Measurements from ENCODE around the gene ANKRD52.
"Not testable (repeated sequence)": the region's sequence is repeated elsewhere in the genome, so short reads cannot be mapped to it uniquely, and the experiment has no call there.

The ANKRD52 gene

GRCh38 chr12:56272468-56272867, 14.3 kb upstream of the ANKRD52 start:
- DNase-seq (ENCODE audit: low read depth, low spot score) = not testable (repeated sequence)

GRCh38 chr12:56271031-56271430, 12.8 kb upstream of the ANKRD52 start:
- peak; percentile 40 for DNase-seq (ENCODE audit: low read depth, low spot score)

- DNase-seq (ENCODE audit: low read depth, low spot score) = no peak
These were observed 9.4 kb upstream of the ANKRD52 start for GRCh38 chr12:56267443-56268071.

GRCh38 chr12:56266693-56267442, 8.7 kb upstream of the ANKRD52 start, which contains the start of gene COQ10A:
COQ10A (plus strand) TSS chr12:56266942; CDS start chr12:56267119, 177 bp downstream.
- peak; percentile 94 for DNase-seq (ENCODE audit: low read depth, low spot score)

GRCh38 chr12:56266068-56266692, 8.0 kb upstream of the ANKRD52 start:
- not testable (repeated sequence) for DNase-seq (ENCODE audit: low read depth, low spot score)

GRCh38 chr12:56262955-56263354, 4.8 kb upstream of the ANKRD52 start:
- DNase-seq (ENCODE audit: low read depth, low spot score) = not testable (repeated sequence)

GRCh38 chr12:56261503-56262232, 3.5 kb upstream of the ANKRD52 start:
- peak; percentile 29 for DNase-seq (ENCODE audit: low read depth, low spot score)

GRCh38 chr12:56260921-56261320, 2.7 kb upstream of the ANKRD52 start:
- no peak for DNase-seq (ENCODE audit: low read depth, low spot score)

GRCh38 chr12:56260380-56260779, 2.2 kb upstream of the ANKRD52 start:
- no peak for DNase-seq (ENCODE audit: low read depth, low spot score)

- no peak for DNase-seq (ENCODE audit: low read depth, low spot score)
These were observed 618 bp upstream of the ANKRD52 start for GRCh38 chr12:56258820-56259183.

GRCh38 chr12:56257491-56258067, 605 bp downstream of the ANKRD52 start:
- DNase-seq (ENCODE audit: low read depth, low spot score) = peak; percentile 65

- DNase-seq (ENCODE audit: low read depth, low spot score) = no peak
These were observed 1.1 kb downstream of the ANKRD52 start for GRCh38 chr12:56257071-56257470.

GRCh38 chr12:56256326-56256960, 1.7 kb downstream of the ANKRD52 start:
- peak; percentile 72 for DNase-seq (ENCODE audit: low read depth, low spot score)

GRCh38 chr12:56255671-56256070, 2.5 kb downstream of the ANKRD52 start:
- DNase-seq (ENCODE audit: low read depth, low spot score) = no peak

GRCh38 chr12:56253091-56253490, 5.1 kb downstream of the ANKRD52 start:
- DNase-seq (ENCODE audit: low read depth, low spot score) = no peak

- DNase-seq (ENCODE audit: low read depth, low spot score) = no peak
These were observed 5.5 kb downstream of the ANKRD52 start for GRCh38 chr12:56252649-56253048.

- DNase-seq (ENCODE audit: low read depth, low spot score) = no peak
These were observed 9.5 kb downstream of the ANKRD52 start for GRCh38 chr12:56248711-56249110.

GRCh38 chr12:56247923-56248322, 10.3 kb downstream of the ANKRD52 start:
- DNase-seq (ENCODE audit: low read depth, low spot score) = no peak

- no peak for DNase-seq (ENCODE audit: low read depth, low spot score)
These were observed 13.7 kb downstream of the ANKRD52 start for GRCh38 chr12:56244494-56244893.

GRCh38 chr12:56243731-56244181, 14.4 kb downstream of the ANKRD52 start:
- DNase-seq (ENCODE audit: low read depth, low spot score) = no peak

- DNase-seq (ENCODE audit: low read depth, low spot score) = no peak
These were observed 15.2 kb downstream of the ANKRD52 start for GRCh38 chr12:56242986-56243385.

All from astrocyte of the hippocampus (primary cell).